ENCODE data around the gene TFR2.

The TFR2 gene

GRCh38 chr7:100572949-100573675 lies 68.2 kb downstream of the TFR2 start:
- no peak for DNase-seq (ENCODE audit: low read depth in 2 of 2)

- DNase-seq (ENCODE audit: low read depth in 2 of 2), result no peak
Measured at GRCh38 chr7:100572281-100572948, 68.9 kb downstream of the TFR2 start.

GRCh38 chr7:100571829-100572116 lies 69.6 kb downstream of the TFR2 start:
- no peak for DNase-seq (ENCODE audit: low read depth in 2 of 2)

- DNase-seq (ENCODE audit: low read depth in 2 of 2), result no peak
Measured at GRCh38 chr7:100570954-100571828, 70.2 kb downstream of the TFR2 start.
